HUES48 (cell line): Measurements from ENCODE around the gene SCT.
"Not testable (repeated sequence)": the region's sequence is repeated elsewhere in the genome, so short reads cannot be mapped to it uniquely, and the experiment has no call there.

Experiments
- H3K27ac ChIP-seq: one replicate; pipeline ENCODE4 v1.7.0; 2013; ENCODE audit warnings: low read depth, low read length, inconsistent platforms
- H3K27me3 ChIP-seq: 2 replicates; pipeline ENCODE4 v1.6.1; 2013; ENCODE audit warnings: mild to moderate bottlenecking, low read length; ENCODE audit not compliant: control insufficient read depth, insufficient read depth
- H3K36me3 ChIP-seq: 2 replicates; pipeline ENCODE4 v1.6.1; 2013; ENCODE audit warnings: low read length; ENCODE audit not compliant: control insufficient read depth, insufficient read depth
- H3K4me1 ChIP-seq: 2 replicates; pipeline ENCODE4 v1.6.1; 2013; ENCODE audit warnings: mild to moderate bottlenecking, low read length; ENCODE audit not compliant: control insufficient read depth, insufficient read depth
- H3K4me3 ChIP-seq: 2 replicates; pipeline ENCODE4 v1.5.1; 2013; ENCODE audit warnings: mild to moderate bottlenecking, low read depth, low read length
- H3K9ac ChIP-seq: 2 replicates; pipeline ENCODE4 v1.6.1; 2013; ENCODE audit warnings: mild to moderate bottlenecking, low read depth, low read length, moderate library complexity
- H3K9me3 ChIP-seq: 2 replicates; pipeline ENCODE4 v1.6.1; 2013; ENCODE audit warnings: low read length; ENCODE audit not compliant: control insufficient read depth, insufficient read depth

SCT gene

DNA sequence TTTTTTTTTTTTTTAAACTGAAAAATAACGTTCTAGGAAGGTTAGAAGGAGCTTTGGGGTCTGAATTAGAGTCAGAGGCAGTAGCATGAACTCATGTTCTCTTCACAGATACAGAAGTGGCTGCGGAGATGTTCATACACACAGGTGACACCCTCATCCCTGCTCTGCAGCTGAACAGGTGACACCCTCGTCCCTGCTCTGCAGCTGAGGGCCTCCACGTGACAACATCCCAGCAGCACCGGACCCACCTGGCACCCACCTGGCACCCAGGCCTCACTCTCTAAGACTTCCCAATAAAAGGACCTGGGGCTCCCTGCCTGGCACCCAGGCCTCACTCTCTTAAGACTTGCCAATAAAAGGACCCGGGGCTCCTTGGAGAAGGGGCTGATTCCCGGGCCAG is 29.9 kb upstream of the SCT start:
- peaks cover 48% of the 10 kb centered on the region for H3K36me3 ChIP-seq
- H3K9ac ChIP-seq = no peak overlapping the region
- no peak overlapping the region for H3K27ac ChIP-seq
- H3K4me3 ChIP-seq = no peak overlapping the region
- H3K4me1 ChIP-seq = no peaks in the 10 kb centered on the region
- H3K27me3 ChIP-seq = no peaks in the 10 kb centered on the region
- H3K9me3 ChIP-seq = no peaks in the 10 kb centered on the region

DNA sequence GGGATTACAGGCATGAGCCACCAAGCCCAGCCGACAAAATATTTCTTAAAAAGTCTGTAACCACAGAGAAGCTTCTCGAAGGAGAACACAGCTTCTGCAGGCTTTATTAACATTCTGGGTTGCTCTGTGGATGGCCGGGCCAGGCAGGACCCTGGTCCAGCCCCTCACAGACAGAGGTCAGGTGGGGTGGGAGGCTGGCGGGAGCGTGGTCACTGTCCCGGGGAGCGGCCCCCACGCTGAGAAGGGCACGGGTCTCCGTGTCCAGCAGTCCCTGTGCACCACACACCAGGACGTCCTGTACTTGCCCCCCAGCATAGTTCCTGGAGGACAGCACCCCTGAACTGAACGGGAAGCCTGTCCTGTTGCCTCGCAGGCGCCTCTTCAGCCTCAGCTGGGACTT is 29.4 kb upstream of the SCT start:
- Histone ChIP-seq H3K36me3 (peaks cover 52% of the 10 kb centered on the region), H3K9me3 (no peaks in the 10 kb centered on the region), H3K4me1 (no peaks in the 10 kb centered on the region), H3K9ac (no peak overlapping the region), H3K4me3 (no peak overlapping the region), H3K27ac (no peak overlapping the region), H3K27me3 (no peaks in the 10 kb centered on the region)

DNA sequence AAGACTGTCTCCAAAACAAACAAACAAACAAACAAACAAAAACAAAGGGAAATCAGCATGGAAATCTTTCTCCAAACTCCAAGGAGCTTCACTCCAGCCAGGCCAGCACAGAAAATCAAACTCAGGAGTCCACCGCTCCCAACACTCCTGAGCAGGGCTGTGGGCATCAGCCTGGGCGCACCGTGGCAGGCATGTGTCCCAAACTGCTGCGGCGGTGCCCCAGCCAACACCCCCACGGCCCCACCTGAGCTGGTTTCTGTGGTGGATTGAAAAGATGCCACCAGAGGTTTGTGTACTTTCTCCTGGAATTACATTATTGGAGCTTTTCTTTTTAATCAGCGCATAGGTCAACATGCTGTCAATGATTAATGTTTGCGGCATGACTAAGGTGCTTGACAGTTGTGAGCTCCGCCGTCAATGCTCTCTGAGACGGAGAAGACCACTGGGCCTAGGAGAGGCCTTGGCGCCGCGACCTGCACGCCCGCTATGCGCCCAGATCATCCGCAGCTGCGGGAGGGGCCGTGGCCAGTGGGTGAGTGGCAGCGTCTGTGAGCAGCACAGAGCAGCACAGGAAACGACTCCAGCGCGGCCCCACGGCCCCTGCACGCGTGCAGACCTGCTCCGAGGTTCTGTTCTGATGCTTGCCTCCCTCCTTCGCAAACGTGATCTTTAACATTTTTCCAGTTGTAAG is 28.2 kb upstream of the SCT start:
- Histone ChIP-seq H3K27me3 (no peaks in the 10 kb centered on the region), H3K36me3 (peaks cover 56% of the 10 kb centered on the region), H3K9me3 (no peaks in the 10 kb centered on the region), H3K27ac (no peak overlapping the region), H3K4me3 (no peak overlapping the region), H3K4me1 (no peaks in the 10 kb centered on the region), H3K9ac (no peak overlapping the region)

DNA sequence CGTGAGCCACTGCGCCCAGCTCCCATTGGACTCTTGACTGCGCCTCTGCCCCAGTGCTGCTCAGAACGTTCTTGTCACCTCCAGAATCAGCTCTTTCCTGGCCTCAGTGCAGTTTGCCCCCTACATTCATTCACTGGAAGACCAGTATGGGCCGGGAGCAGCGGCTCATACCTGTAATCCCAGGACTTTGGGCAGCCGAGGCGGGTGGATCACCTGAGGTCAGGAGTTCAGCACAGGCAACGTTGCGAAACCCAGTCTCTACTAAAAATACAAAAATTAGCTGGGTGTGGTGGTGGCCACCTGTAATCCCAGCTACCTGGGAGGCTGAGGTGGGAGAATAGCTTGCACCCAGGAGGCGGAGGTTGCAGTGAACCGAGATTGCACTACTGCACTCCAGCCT is 27.5 kb upstream of the SCT start:
- H3K27me3 ChIP-seq, H3K4me3 ChIP-seq, H3K4me1 ChIP-seq, H3K9me3 ChIP-seq, H3K9ac ChIP-seq, H3K27ac ChIP-seq: not testable (repeated sequence)
- peaks cover 49% of the 10 kb centered on the region for H3K36me3 ChIP-seq

DNA sequence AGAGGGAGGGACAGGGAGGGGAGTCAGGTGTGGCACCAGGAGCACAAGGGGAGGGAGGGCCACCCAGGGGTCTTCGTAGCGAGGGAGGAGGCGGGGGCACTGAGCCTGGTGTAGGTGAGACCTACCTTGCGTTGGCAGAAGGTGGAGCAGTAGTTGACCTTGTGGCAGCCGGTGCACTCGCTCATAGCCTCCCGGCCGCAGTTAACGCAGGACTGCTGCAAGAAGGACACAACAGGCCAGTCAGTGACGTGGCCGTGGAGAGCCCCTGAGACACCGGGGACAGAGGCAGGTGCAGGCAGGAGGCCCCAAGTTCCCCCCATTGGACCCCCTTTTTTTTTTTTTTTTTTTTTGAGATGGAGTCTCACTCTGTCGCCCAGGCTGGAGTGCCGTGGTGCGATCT is 26.9 kb upstream of the SCT start:
- Histone ChIP-seq H3K27ac (no peak overlapping the region), H3K4me1 (no peaks in the 10 kb centered on the region), H3K4me3 (no peak overlapping the region), H3K9ac (no peak overlapping the region), H3K9me3 (no peaks in the 10 kb centered on the region), H3K36me3 (peaks cover 43% of the 10 kb centered on the region), H3K27me3 (no peaks in the 10 kb centered on the region)

DNA sequence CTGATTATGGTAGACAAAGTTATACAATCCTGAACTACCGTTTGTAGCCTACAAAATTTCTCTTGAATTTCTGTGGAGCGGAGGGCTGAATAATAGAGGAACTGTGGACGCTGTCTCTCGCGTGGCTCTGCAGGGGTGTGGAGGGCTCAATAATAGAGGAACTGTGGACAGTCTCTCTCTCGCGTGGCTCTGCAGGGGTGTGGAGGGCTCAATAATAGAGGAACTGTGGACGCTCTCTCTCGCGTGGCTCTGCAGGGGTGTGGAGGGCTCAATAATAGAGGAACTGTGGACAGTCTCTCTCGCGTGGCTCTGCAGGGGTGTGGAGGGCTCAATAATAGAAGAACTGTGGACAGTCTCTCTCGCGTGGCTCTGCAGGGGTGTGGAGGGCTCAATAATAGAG is 26.2 kb upstream of the SCT start:
- not testable (repeated sequence) for H3K27ac ChIP-seq, H3K9me3 ChIP-seq, H3K4me1 ChIP-seq, H3K4me3 ChIP-seq, H3K9ac ChIP-seq, H3K27me3 ChIP-seq
- H3K36me3 ChIP-seq = peaks cover 36% of the 10 kb centered on the region

DNA sequence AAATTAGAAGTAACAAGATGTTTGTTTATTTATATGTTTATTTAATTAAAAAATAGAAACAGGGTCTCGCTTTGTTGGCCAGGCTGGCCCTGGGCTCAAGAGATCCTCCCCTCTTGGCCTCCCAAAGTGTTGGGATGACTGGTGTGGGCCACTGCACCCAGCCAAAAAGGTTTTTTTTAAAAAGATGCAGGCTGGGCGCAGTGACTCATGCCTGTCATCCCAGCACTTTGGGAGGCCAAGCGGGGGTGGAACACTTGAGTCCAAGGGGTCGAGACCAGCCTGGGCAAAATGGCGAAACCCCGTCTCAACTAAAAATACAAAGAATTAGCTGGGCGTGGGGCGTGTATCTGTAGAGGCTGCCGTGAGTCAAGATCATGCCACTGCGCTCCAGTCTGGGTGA is 23.5 kb upstream of the SCT start:
- no peaks in the 10 kb centered on the region for H3K27me3 ChIP-seq
- H3K4me3 ChIP-seq = no peak overlapping the region
- H3K27ac ChIP-seq = no peak overlapping the region
- H3K4me1 ChIP-seq = no peaks in the 10 kb centered on the region
- H3K9ac ChIP-seq = no peak overlapping the region
- peaks cover 24% of the 10 kb centered on the region for H3K36me3 ChIP-seq
- no peaks in the 10 kb centered on the region for H3K9me3 ChIP-seq

DNA sequence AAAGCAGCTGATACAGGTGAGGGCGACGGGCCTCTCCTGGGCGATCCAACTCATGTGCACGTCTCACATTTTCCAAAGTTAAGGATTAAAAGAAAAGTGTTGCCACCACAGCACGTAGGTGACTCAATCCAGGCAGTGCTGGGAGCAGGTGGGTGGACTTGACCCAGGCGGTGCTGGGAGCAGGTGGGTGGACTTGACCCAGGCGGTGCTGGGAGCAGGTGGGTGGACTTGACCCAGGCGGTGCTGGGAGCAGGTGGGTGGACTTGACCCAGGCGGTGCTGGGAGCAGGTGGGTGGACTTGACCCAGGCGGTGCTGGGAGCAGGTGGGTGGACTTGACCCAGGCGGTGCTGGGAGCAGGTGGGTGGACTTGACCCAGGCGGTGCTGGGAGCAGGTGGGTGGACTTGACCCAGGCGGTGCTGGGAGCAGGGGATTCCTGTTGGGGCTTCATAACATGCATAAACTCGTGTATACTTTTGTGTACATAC is 20.7 kb upstream of the SCT start:
- not testable (repeated sequence) for H3K4me1 ChIP-seq, H3K9me3 ChIP-seq, H3K4me3 ChIP-seq, H3K27me3 ChIP-seq, H3K9ac ChIP-seq, H3K27ac ChIP-seq
- peaks cover 23% of the 10 kb centered on the region for H3K36me3 ChIP-seq

DNA sequence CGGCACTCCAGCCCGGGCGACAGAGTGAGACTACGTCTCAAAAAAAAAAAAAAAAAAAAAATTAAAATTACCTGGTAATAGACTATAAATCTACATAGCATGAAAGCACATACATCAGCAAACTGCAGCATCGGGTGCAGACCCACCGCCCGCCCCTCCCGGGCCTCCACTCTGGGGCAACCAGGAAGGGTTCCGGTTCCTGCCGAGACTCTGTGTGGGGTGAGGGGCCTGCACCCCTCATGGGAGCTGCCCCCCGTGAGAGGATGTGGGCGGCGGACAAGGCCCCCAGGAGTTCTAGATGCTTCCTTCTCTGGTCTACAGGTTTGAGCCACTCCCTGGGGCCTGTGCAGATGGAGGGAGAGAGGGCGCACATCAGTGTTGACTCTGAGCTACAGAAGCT is 19.2 kb upstream of the SCT start:
- Histone ChIP-seq H3K4me3 (no peak overlapping the region), H3K9ac (no peak overlapping the region)

DNA sequence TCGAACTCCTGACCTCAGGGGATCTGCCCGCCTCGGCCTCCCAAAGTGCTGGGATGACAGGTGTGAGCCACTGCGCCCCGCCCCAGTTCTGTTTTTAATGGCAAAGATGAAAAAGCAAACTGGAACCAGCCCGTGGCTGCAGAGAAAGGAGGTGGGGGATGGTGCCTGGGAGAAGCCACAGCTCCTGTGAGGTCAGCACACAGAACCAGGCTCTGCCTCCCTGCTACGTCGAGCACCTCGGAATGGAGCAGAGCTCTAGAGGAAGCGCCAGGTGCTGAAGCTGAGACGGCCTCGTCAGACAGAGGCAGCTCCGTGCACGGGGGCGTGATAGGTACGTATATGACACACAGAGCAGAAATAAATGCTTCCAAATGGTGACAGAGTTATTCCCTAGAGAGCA is 18.6 kb upstream of the SCT start:
- Histone ChIP-seq H3K9me3 (no peaks in the 10 kb centered on the region), H3K9ac (no peak overlapping the region), H3K36me3 (peaks cover 10% of the 10 kb centered on the region), H3K4me1 (peaks cover 4% of the 10 kb centered on the region), H3K27me3 (peaks cover 6% of the 10 kb centered on the region), H3K4me3 (no peak overlapping the region), H3K27ac (no peak overlapping the region)

More for the DNA sequence above, 19.2 kb upstream of the SCT start:
- H3K27ac ChIP-seq = no peak overlapping the region
- peaks cover 17% of the 10 kb centered on the region for H3K36me3 ChIP-seq
- H3K27me3 ChIP-seq = no peaks in the 10 kb centered on the region
- no peaks in the 10 kb centered on the region for H3K9me3 ChIP-seq
- no peaks in the 10 kb centered on the region for H3K4me1 ChIP-seq

DNA sequence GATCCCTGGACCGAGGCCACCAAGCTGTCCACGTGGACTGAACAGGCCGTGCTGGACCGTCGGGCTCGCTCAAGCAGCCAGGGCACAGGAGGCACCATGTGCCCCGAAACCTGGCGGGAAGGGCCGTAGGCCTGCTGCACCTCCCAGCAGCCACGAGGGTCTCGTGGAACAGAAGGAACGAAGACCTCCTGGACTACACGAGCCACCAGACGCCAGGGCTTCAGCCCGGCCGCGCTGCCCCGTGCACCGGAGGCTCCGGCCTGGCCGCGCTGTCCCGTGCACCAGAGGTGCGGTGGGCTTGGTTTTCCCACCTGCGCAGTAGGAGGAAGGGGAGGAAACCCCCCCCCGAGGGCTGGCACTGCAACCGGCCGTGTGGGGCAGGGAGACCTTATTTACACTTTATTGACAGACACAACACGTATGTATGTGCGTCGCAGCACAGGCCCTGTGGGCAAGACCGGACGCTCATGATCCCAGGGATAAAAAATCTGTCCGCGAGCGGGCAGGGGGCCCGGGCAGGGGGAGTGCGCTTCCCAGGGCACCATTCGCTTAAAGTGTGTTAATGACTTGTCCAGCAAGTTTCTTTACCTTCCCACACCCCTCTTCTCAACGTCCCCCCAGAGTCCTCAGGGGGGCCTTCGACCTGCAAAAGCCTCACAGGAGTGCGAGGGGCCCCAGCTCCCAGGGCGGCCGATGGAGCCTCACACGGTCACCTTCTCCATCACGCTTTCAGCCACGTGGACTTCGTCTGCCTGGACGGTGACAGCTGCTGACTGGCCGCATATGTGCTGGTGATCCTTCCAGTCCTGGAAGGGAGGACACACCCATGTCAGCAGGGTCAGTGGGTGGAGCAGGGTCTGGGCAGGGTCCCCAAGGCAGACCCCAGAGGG is 17.1 kb upstream of the SCT start:
- Histone ChIP-seq H3K27me3 (peaks cover 17% of the 10 kb centered on the region), H3K36me3 (peaks cover 9% of the 10 kb centered on the region), H3K4me3 (no peak overlapping the region), H3K9ac (no peak overlapping the region), H3K9me3 (no peaks in the 10 kb centered on the region), H3K27ac (no peak overlapping the region), H3K4me1 (peaks cover 7% of the 10 kb centered on the region)
